K562 (cell line): ENCODE measurements around the gene DNMT1. TPM values are rescaled to one million over a fixed set of nuclear protein-coding genes. Genes with fewer than 3 reads are reported as not detected.
A peak's percentile ranks its signal among the peaks of the same experiment; 100 is the strongest.

Experiments
- ATAC-seq: fragments of 200-7000 bp; cut with Tn5 transposase; 3 replicates; pipeline ENCODE4 v1.9.1; 2020; ENCODE audit warnings: moderate library complexity
- BruUV-seq: library from RNA; stranded (reverse); fragments of 400-500 nt; replicated peaks from 2 replicates; lab custom pipeline; 2021; lab: Mats Ljungman, UMichigan
- CTCF ChIA-PET: fragments of 300-600 bp; formaldehyde crosslinking; extraction: SDS; loops from one replicate; lab custom pipeline; 2021; ENCODE audit warnings: low intra/inter-chr PET ratio; lab: Yijun Ruan, JAX
- POLR2A ChIA-PET: fragments of 300-600, 350-650 bp; sonication (Branson Sonifier 250); formaldehyde crosslinking; extraction: SDS; loops from one replicate; lab custom pipeline; 2021; ENCODE audit warnings: antibody characterized with exemption, inconsistent platforms; lab: Yijun Ruan, JAX
- DNase-seq, 4 experiments: peaks; one replicate each; pipeline versions ENCODE4 v3.0.0 to v3.0.0-alpha.2; 2011 to 2018; ENCODE audit warnings: low spot score in 3 of 4, mixed read lengths in 3 of 4; ENCODE audit errors: extremely low read depth in 1 of 4
- FAIRE-seq: peaks from 2 replicates; lab custom pipeline; 2011; peaks lifted over from hg19 to GRCh38; lab: Jason Lieb, UNC
- H2AFZ ChIP-seq: 2 replicates; pipeline ENCODE4 v1.6.0; 2011; ENCODE audit warnings: low read depth, low read length, control low read depth, inconsistent platforms
- H3K27ac ChIP-seq: fragments of 200-600 bp; 3 replicates; pipeline ENCODE4 v1.8.0; 2011; ENCODE audit warnings: low read depth, mild to moderate bottlenecking, control low read depth, inconsistent platforms, low read length, moderate library complexity, mixed read lengths; ENCODE audit errors: extremely low read depth
- H3K27me3 ChIP-seq, 2 experiments: fragments of 300-600 bp in 1 of 2; 2 replicates in 1 of 2; 3 replicates in 1 of 2; pipeline versions ENCODE4 v1.6.0 to v1.8.0; 2011; ENCODE audit warnings: inconsistent platforms in 2 of 2, low read length in 2 of 2, mild to moderate bottlenecking in 1 of 2, mixed read lengths in 1 of 2, moderate library complexity in 1 of 2; ENCODE audit not compliant: control insufficient read depth in 2 of 2, insufficient read depth in 2 of 2
- H3K36me3 ChIP-seq: fragments of 300-600 bp; 3 replicates; pipeline ENCODE4 v1.8.0; 2011; ENCODE audit warnings: mild to moderate bottlenecking, low read length, inconsistent platforms; ENCODE audit not compliant: control insufficient read depth, insufficient read depth
- H3K4me1 ChIP-seq, 2 experiments: fragments of 200-600 bp in 1 of 2; replicated peaks in 1 of 2; 2 replicates in 1 of 2; 3 replicates in 1 of 2; pipeline versions ENCODE4 v1.5.1 to v1.8.0; 2011; ENCODE audit warnings: inconsistent platforms in 2 of 2, low read length in 2 of 2, mild to moderate bottlenecking in 1 of 2, mixed read lengths in 1 of 2, moderate library complexity in 1 of 2; ENCODE audit not compliant: control insufficient read depth in 2 of 2, insufficient read depth in 2 of 2
- H3K4me2 ChIP-seq: 2 replicates; pipeline ENCODE4 v1.6.1; 2011; ENCODE audit warnings: low read length, control low read depth, inconsistent platforms, mixed read lengths; ENCODE audit not compliant: insufficient read depth
- H3K4me3 ChIP-seq: fragments of 200-600 bp; sonication (generic), shearing (Covaris generic); 2 replicates; pipeline ENCODE4 v1.5.1; 2016; ENCODE audit warnings: control low read depth, inconsistent platforms
- H3K79me2 ChIP-seq: fragments of 200-600 bp; 3 replicates; pipeline ENCODE4 v1.8.0; 2011; ENCODE audit warnings: low read length, inconsistent platforms; ENCODE audit not compliant: control insufficient read depth, insufficient read depth
- H3K9ac ChIP-seq, 2 experiments: 2 replicates each; pipeline versions ENCODE4 v1.6.0 to v1.6.1; 2011; ENCODE audit warnings: low read depth in 2 of 2, low read length in 2 of 2, control low read depth in 1 of 2, inconsistent platforms in 1 of 2, mild to moderate bottlenecking in 1 of 2, mixed read lengths in 1 of 2; ENCODE audit not compliant: insufficient read depth in 1 of 2
- H3K9me1 ChIP-seq: one replicate; pipeline ENCODE4 v1.6.0; 2011; ENCODE audit warnings: inconsistent platforms, mild to moderate bottlenecking, low read length, moderate library complexity; ENCODE audit not compliant: control insufficient read depth, insufficient read depth
- H3K9me3 ChIP-seq: replicated peaks from 2 replicates; pipeline ENCODE4 v1.5.1; 2011; ENCODE audit warnings: low read depth, low read length, inconsistent platforms; ENCODE audit not compliant: control insufficient read depth, insufficient read depth
- H4K20me1 ChIP-seq: replicated peaks from 2 replicates; pipeline ENCODE4 v1.6.1; 2011; ENCODE audit warnings: low read length, inconsistent platforms, mixed read lengths; ENCODE audit not compliant: control insufficient read depth, insufficient read depth
- CREB1 ChIP-seq, 2 experiments: sonication (generic) in 1 of 2; formaldehyde crosslinking in 1 of 2; IDR thresholded peaks; 2 replicates each; pipeline versions ENCODE4 v1.6.1 to v1.8.0; 2012 to 2022; ENCODE audit warnings: inconsistent platforms in 1 of 2, mild to moderate bottlenecking in 1 of 2, missing genetic modification reagents in 1 of 2, moderate library complexity in 1 of 2
- CREM ChIP-seq: IDR thresholded peaks from 2 replicates; pipeline ENCODE4 v1.6.1; 2014; ENCODE audit warnings: antibody characterized with exemption, low read depth
- ETS2 ChIP-seq: IDR thresholded peaks from 2 replicates; pipeline ENCODE4 v1.6.1; 2016; ENCODE audit warnings: borderline replicate concordance, missing genetic modification characterization, mild to moderate bottlenecking, moderate library complexity, missing compliant biosample characterization; ENCODE audit not compliant: poor library complexity, severe bottlenecking
- EWSR1 ChIP-seq: fragments of 450-650 bp; IDR thresholded peaks from 2 replicates; pipeline ENCODE4 v1.6.1; 2018; ENCODE audit warnings: borderline replicate concordance, mild to moderate bottlenecking, low read depth, moderate library complexity; ENCODE audit not compliant: partially characterized antibody
- GATA2 ChIP-seq: sonication (generic); formaldehyde crosslinking; IDR thresholded peaks from 2 replicates; pipeline ENCODE4 v1.4.0; 2020; ENCODE audit warnings: mild to moderate bottlenecking, missing genetic modification reagents
- PYGO2 ChIP-seq: fragments of 450-650 bp; IDR thresholded peaks from 2 replicates; pipeline ENCODE4 v1.6.1; 2016; ENCODE audit warnings: mild to moderate bottlenecking, missing genetic modification characterization, moderate library complexity, missing compliant biosample characterization
- RHOXF2B ChIP-seq: fragments of 250-450 bp; sonication (Bioruptor Pico); conservative IDR thresholded peaks from 2 replicates; pipeline ENCODE4 v1.5.1; 2021
- VEZF1 ChIP-seq: fragments of 200-800 bp; sonication (Bioruptor generic); IDR thresholded peaks from 2 replicates; pipeline ENCODE4 v1.6.1; 2017; ENCODE audit warnings: missing genetic modification characterization, missing compliant biosample characterization
- ZEB2 ChIP-seq: fragments of 450-650 bp; IDR thresholded peaks from 2 replicates; pipeline ENCODE4 v1.6.1; 2016
- ZNF398 ChIP-seq: fragments of 250-450 bp; sonication (Bioruptor Pico); IDR thresholded peaks from 2 replicates; pipeline ENCODE4 v1.8.0; 2021; ENCODE audit warnings: moderate library complexity, mild to moderate bottlenecking, inconsistent platforms
- WGBS: fragments of 100-300 bp; shearing (Covaris generic); methylation state at CpG from one replicate; pipeline ENCODE4 v1.1.6; 2016; ENCODE audit warnings: low coverage, mixed read lengths; ENCODE audit not compliant: insufficient coverage; ENCODE audit errors: missing lambda C conversion rate; 5-methylcytosine and 5-hydroxymethylcytosine counted together
- in situ Hi-C: fragments of 300-500 bp; cut with MboI; formaldehyde crosslinking; loops from 4 replicates; pipeline ENCODE4 v1.15.0; 2018; ENCODE audit warnings: inconsistent platforms, mixed read lengths
- intact Hi-C: fragments of 100-400 bp; cut with micrococcal nuclease; formaldehyde crosslinking; loops from 2 replicates; pipeline ENCODE4 v1.14.2; 2022
- polyA plus RNA-seq, 8 experiments: library from polyadenylated mRNA; depleted of rRNA in 4 of 8; stranded (reverse) in 5 of 8; unstranded in 3 of 8; fragments of >200 nt; fragmentation: Nextera tagmentation in 2 of 8; fragmentation: Illumina TruSeq in 1 of 8; extraction: Ambion mirVana in 2 of 8; extraction: Trizol in 1 of 8; gene quantifications; 2 replicates each; pipeline versions ENCODE4 v1.2.1 to v1.2.3, GENCODE V29; 2011 to 2014; ENCODE audit warnings: inconsistent platforms in 1 of 8, missing spikeins in 1 of 8
- total RNA-seq, 7 experiments: library from RNA; depleted of rRNA in 6 of 7; stranded (reverse); fragments of >200 nt in 6 of 7; fragmentation: Illumina TruSeq in 2 of 7; extraction: Trizol in 2 of 7; gene quantifications; 2 replicates each; pipeline versions ENCODE4 v1.2.1 to v1.2.3, GENCODE V29; 2011 to 2021; ENCODE audit warnings: low replicate concordance in 1 of 7
- TF ChIP-seq, protein P1 (sequence below): fragments of 450-650 bp; IDR thresholded peaks from 2 replicates; pipeline ENCODE4 v1.6.1; 2016; ENCODE audit warnings: borderline replicate concordance

The DNMT1 gene
- total and polyA plus RNA-seq, 9 of the 15 experiments (the other 6 are each of a cell fraction or from before 2014, with no cell fraction given), result 80.1 to 271 (median 121) TPM

DNA sequence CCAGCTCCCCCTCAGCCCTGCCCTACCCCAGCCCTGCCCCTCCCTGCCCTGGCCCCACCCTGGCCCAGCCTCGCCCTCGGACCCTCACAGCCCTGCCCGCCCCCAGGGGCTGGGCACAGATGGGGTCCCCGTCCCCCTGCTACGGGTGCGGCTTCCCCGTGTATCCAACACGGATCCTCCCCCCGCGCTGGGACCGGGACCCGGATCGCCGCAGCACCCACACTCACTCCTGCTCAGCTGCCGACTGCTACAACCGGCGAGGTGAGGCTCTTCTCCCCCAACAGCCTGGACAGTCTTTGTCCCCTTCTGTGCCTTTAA, 103.4 kb downstream of the DNMT1 start:
- CTCF ChIA-PET, result no interaction called here
- FAIRE-seq, result no peak
- POLR2A ChIA-PET, result interaction anchor here (1.8 kb wide), 1 partner anchor 11 kb away, joined by 5 read pairs; no protein-coding TSS in a partner anchor
- no peak for TF ChIP-seq CREB1 (IDR thresholded peaks at IDR 0.05)
- TF ChIP-seq CREB1 (CRISPR knock-in tag; IDR thresholded peaks at IDR 0.05), result no peak
- no peak for TF ChIP-seq GATA2 (CRISPR knock-in tag)
- TF ChIP-seq, protein P1, sequence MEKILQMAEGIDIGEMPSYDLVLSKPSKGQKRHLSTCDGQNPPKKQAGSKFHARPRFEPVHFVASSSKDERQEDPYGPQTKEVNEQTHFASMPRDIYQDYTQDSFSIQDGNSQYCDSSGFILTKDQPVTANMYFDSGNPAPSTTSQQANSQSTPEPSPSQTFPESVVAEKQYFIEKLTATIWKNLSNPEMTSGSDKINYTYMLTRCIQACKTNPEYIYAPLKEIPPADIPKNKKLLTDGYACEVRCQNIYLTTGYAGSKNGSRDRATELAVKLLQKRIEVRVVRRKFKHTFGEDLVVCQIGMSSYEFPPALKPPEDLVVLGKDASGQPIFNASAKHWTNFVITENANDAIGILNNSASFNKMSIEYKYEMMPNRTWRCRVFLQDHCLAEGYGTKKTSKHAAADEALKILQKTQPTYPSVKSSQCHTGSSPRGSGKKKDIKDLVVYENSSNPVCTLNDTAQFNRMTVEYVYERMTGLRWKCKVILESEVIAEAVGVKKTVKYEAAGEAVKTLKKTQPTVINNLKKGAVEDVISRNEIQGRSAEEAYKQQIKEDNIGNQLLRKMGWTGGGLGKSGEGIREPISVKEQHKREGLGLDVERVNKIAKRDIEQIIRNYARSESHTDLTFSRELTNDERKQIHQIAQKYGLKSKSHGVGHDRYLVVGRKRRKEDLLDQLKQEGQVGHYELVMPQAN, result no peak
- no peak for TF ChIP-seq ZEB2
- TF ChIP-seq RHOXF2B (CRISPR knock-in tag), result no peak
- no peak for TF ChIP-seq PYGO2
- TF ChIP-seq CREM, result no peak
- no peak for TF ChIP-seq VEZF1
- TF ChIP-seq ETS2 (tag), result no peak
- no peak for TF ChIP-seq ZNF398
- TF ChIP-seq EWSR1, result no peak

More for the DNA sequence above, 103.4 kb downstream of the DNMT1 start:
- Histone ChIP-seq H3K9me3 (no peaks in the 10 kb centered on the region), H2AFZ (no peak overlapping the region), H3K36me3 (no peaks in the 10 kb centered on the region; the same call in 2 of the 3 replicates), H3K27me3 (no peaks in the 10 kb centered on the region), H3K9ac (peak overlapping the region in 1 of 2 experiments; percentile 57; a peak in 2 of 4 replicates), H3K27ac (no peak overlapping the region), H3K79me2 (peaks cover under 1% of the 10 kb centered on the region; the same call in 1 of the 3 replicates), H3K4me1 (peaks cover 20 to 46% of the 10 kb centered on the region in 2 experiments), H3K4me2 (no peak overlapping the region), H4K20me1 (peaks cover 3% of the 10 kb centered on the region; the same call in 1 of the 2 replicates), H3K9me1 (no peaks in the 10 kb centered on the region), H3K4me3 (no peak overlapping the region)
- ATAC-seq, result no peak
- DNase-seq, result no peak
- no TSS peak for BruUV-seq
- WGBS, result 68% methylated on average over 5 of the region's 17 CpGs
- in situ Hi-C loops (no loop called here), intact Hi-C loops (no loop called here)
